Sigmoid colon (tissue), 4 donors: Measurements from ENCODE around the gene FCRLB.

Source experiments
- EP300 ChIP-seq, 4 donors: sonication (generic); formaldehyde crosslinking; IDR thresholded peaks; one replicate each; pipeline ENCODE4 v1.6.1; 2017; ENCODE audit warnings: antibody characterized with exemption in 4 of 4
- POLR2A ChIP-seq, 2 donors: fragments of 450-650 bp; IDR thresholded peaks; one replicate each; pipeline ENCODE4 v1.6.1; 2016; ENCODE audit warnings: antibody characterized with exemption in 2 of 2, mild to moderate bottlenecking in 2 of 2, moderate library complexity in 2 of 2
- POLR2AphosphoS5 ChIP-seq, 4 donors: sonication (generic); formaldehyde crosslinking; IDR thresholded peaks; one replicate each; pipeline ENCODE4 v1.6.1; 2017; ENCODE audit warnings: antibody characterized with exemption in 4 of 4
- TF ChIP-seq, protein P1 (sequence below), 4 experiments: fragments of 450-650 bp in 3 of 4; fragments of 200-600 bp in 1 of 4; IDR thresholded peaks; one replicate each; pipeline ENCODE4 v1.5.1; 2016 to 2019; ENCODE audit warnings: antibody characterized with exemption in 4 of 4, mild to moderate bottlenecking in 3 of 4, moderate library complexity in 2 of 4

DNA sequence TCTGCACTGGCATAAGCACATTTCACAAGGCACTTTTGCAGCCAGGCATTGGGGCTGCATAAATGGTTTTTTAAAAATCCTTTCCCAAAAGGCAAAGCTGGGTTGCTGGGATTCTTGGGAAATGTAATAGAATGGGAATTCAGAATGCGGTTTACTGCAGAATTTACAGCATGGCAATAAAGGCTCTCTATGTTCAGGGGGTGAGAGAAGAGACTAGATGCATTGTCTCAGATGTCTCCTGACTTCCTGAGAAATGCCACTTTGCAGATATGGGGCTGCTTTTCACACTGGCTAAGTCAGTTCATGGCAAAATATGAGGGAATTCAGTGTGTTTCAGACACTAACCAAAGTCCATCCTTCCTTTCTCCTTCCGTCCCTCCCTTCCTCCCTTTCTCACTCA is 44.9 kb upstream of the FCRLB start:
- TF ChIP-seq POLR2A (IDR thresholded peaks at IDR 0.05), result no peak
- no peak for TF ChIP-seq EP300 (IDR thresholded peaks at IDR 0.05)
- TF ChIP-seq, protein P1, sequence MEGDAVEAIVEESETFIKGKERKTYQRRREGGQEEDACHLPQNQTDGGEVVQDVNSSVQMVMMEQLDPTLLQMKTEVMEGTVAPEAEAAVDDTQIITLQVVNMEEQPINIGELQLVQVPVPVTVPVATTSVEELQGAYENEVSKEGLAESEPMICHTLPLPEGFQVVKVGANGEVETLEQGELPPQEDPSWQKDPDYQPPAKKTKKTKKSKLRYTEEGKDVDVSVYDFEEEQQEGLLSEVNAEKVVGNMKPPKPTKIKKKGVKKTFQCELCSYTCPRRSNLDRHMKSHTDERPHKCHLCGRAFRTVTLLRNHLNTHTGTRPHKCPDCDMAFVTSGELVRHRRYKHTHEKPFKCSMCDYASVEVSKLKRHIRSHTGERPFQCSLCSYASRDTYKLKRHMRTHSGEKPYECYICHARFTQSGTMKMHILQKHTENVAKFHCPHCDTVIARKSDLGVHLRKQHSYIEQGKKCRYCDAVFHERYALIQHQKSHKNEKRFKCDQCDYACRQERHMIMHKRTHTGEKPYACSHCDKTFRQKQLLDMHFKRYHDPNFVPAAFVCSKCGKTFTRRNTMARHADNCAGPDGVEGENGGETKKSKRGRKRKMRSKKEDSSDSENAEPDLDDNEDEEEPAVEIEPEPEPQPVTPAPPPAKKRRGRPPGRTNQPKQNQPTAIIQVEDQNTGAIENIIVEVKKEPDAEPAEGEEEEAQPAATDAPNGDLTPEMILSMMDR (IDR thresholded peaks at IDR 0.05), result no peak
- no peak for TF ChIP-seq POLR2AphosphoS5 (IDR thresholded peaks at IDR 0.05)
